ENCODE measurements around the gene FOXO4. TPM values are rescaled to one million over a fixed set of nuclear protein-coding genes. Genes with fewer than 3 reads are reported as not detected.

FOXO4 gene
- polyA plus RNA-seq, 2 of the 4 experiments (the other 2 are of a cell fraction), result 1.0 to 2.3 TPM

DNA sequence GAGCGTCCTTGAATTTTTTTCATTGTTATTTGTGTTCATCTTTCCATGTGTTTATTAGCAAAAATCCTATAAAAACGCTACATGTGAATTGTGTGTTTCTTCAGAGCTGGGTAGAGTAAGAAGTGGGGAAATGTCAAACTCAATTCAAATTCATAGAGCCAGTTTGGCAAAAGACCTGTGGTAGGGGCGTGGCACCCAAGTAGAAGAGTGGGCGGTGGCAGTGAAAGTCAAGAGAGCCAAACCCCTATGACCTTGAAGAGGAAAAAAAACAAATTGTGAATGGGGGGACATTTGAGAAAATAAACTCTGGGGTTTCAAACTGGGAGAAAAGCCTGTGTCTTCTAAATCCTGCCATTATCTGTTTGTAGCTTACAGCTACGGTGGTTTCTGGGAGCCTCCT lies 4.4 kb upstream of the FOXO4 start:
- H3K9me3 ChIP-seq, result no peaks in the 10 kb centered on the region
- H3K4me2 ChIP-seq, result no peak overlapping the region
- CTCF ChIA-PET, result interaction anchor here (0.6 to 1.0 kb wide), 3 partner anchors 8 to 90 kb away, joined by 3 read pairs; no protein-coding TSS in a partner anchor
- FAIRE-seq (peak; percentile 36), ATAC-seq (no peak), DNase-seq (ENCODE audit: low read depth in 1 of 2, low spot score in 1 of 2) (no peak)
- H3K4me1 ChIP-seq, result no peaks in the 10 kb centered on the region
- H3K27ac ChIP-seq, result no peak overlapping the region
- POLR2A ChIA-PET, result no interaction called here
- TF ChIP-seq ZNF302 (CRISPR knock-in tag; IDR thresholded peaks at IDR 0.05) (no peak), HDAC2 (IDR thresholded peaks at IDR 0.05) (no peak), EP300 (IDR thresholded peaks at IDR 0.05) (no peak), ESRRA (IDR thresholded peaks at IDR 0.05; ENCODE audit: borderline replicate concordance, low read length) (no peak), NFE2L2 (conservative IDR thresholded peaks at IDR 0.05; ENCODE audit: low read length) (no peak), HOXB13 (CRISPR knock-in tag; IDR thresholded peaks at IDR 0.05; ENCODE audit: low read depth) (no peak), SMC3 (IDR thresholded peaks at IDR 0.05) (no peak), ZC3H11A (IDR thresholded peaks at IDR 0.05) (no peak)
- TF ChIP-seq, protein P1, sequence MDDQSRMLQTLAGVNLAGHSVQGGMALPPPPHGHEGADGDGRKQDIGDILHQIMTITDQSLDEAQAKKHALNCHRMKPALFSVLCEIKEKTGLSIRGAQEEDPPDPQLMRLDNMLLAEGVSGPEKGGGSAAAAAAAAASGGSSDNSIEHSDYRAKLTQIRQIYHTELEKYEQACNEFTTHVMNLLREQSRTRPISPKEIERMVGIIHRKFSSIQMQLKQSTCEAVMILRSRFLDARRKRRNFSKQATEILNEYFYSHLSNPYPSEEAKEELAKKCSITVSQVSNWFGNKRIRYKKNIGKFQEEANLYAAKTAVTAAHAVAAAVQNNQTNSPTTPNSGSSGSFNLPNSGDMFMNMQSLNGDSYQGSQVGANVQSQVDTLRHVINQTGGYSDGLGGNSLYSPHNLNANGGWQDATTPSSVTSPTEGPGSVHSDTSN (IDR thresholded peaks at IDR 0.05), result no peak
- 74% methylated on average over 5 of the region's 5 CpGs for WGBS (ENCODE audit: missing lambda C conversion rate)
- no peak overlapping the region for H3K4me3 ChIP-seq

DNA sequence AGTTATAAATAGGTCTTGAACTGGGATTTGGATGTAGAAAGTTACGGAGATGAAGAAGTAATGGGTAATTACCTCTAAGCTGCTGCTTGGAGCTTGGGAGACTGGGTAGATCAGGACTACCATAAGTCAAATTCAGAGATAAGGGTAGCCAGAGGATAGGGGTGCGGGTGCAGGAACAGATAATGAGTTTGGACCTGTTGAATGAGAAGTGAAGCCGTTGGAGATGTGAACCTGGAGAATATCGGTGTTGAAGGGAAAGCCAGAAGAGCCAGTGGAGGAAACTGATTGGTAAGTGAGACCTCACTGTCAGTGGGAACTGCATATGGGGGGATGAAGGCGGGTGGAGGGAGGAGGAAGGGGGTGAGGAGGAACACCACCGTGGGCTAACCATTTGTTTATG lies 618 bp upstream of the FOXO4 start:
- Histone ChIP-seq H3K4me3 (peak overlapping the region; percentile 58), H3K27ac (peak overlapping the region; percentile 78 to 86), H3K4me2 (peak overlapping the region; percentile 91), H3K4me1 (peaks cover 6% of the 10 kb centered on the region; the same call in 2 of the 3 replicates), H3K9me3 (no peaks in the 10 kb centered on the region)
- WGBS (ENCODE audit: missing lambda C conversion rate), result 40% methylated on average over 6 of the region's 6 CpGs
- FAIRE-seq, result peak; percentile 32
- ATAC-seq, result peak in 1 of 2 experiments; percentile 7; a peak in 2 of 6 replicates
- TF ChIP-seq HMGXB4 (CRISPR knock-in tag; IDR thresholded peaks at IDR 0.05; ENCODE audit: borderline replicate concordance), result no peak
- ChIA-PET POLR2A (no interaction called here), CTCF (no interaction called here)
- DNase-seq (ENCODE audit: low read depth in 1 of 2, low spot score in 1 of 2), result no peak

GRCh38 chrX:71095981-71096759 lies 519 bp downstream of the FOXO4 start:
- Histone ChIP-seq H3K9me3 (no peaks in the 10 kb centered on the region), H3K4me2 (peak overlapping the region; percentile 83), H3K4me1 (peaks cover 6% of the 10 kb centered on the region; the same call in 2 of the 3 replicates), H3K4me3 (peak overlapping the region; percentile 58), H3K27ac (peak overlapping the region; percentile 78 to 86)
- POLR2A ChIA-PET, result no interaction called here
- peak in 1 of 2 experiments; percentile 65 for DNase-seq (ENCODE audit: low read depth in 1 of 2, low spot score in 1 of 2)
- WGBS (ENCODE audit: missing lambda C conversion rate), result 3% methylated on average over 18 of the region's 46 CpGs
- ATAC-seq, result peak; percentile 51 to 61
- FAIRE-seq, result no peak
- no peak for TF ChIP-seq KDM1A (IDR thresholded peaks at IDR 0.05; ENCODE audit: low read depth)
- TF ChIP-seq JUNB (IDR thresholded peaks at IDR 0.05), result no peak
- TF ChIP-seq, protein P2, sequence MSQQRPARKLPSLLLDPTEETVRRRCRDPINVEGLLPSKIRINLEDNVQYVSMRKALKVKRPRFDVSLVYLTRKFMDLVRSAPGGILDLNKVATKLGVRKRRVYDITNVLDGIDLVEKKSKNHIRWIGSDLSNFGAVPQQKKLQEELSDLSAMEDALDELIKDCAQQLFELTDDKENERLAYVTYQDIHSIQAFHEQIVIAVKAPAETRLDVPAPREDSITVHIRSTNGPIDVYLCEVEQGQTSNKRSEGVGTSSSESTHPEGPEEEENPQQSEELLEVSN (IDR thresholded peaks at IDR 0.05; ENCODE audit: borderline replicate concordance, low read depth), result no peak
- no peak for TF ChIP-seq RARB (CRISPR knock-in tag; IDR thresholded peaks at IDR 0.05)
- TF ChIP-seq, protein P3, sequence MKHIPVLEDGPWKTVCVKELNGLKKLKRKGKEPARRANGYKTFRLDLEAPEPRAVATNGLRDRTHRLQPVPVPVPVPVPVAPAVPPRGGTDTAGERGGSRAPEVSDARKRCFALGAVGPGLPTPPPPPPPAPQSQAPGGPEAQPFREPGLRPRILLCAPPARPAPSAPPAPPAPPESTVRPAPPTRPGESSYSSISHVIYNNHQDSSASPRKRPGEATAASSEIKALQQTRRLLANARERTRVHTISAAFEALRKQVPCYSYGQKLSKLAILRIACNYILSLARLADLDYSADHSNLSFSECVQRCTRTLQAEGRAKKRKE (CRISPR knock-in tag; IDR thresholded peaks at IDR 0.05; ENCODE audit: low read depth), result no peak
- no peak for TF ChIP-seq CBX2 (IDR thresholded peaks at IDR 0.05; ENCODE audit: borderline replicate concordance, low read depth)
- no peak for TF ChIP-seq TFCP2L1 (CRISPR knock-in tag; IDR thresholded peaks at IDR 0.05)
- TF ChIP-seq CHD4 (IDR thresholded peaks at IDR 0.05; ENCODE audit: borderline replicate concordance), result no peak
- no peak for TF ChIP-seq EHMT2 (IDR thresholded peaks at IDR 0.05; ENCODE audit: low read depth)
- no peak for TF ChIP-seq NFE2L2 (conservative IDR thresholded peaks at IDR 0.05; ENCODE audit: low read length)
- CTCF ChIA-PET, result interaction anchor here (1.1 kb wide), 1 partner anchor 83 kb away, joined by 3 read pairs; no protein-coding TSS in a partner anchor

Data from A549 (cell line).